Suppressor macrophage treated with lipopolysaccharide for 4 hours (primary cell): ENCODE data around the gene TTYH2.
"Not testable (repeated sequence)": the region's sequence is repeated elsewhere in the genome, so short reads cannot be mapped to it uniquely, and the experiment has no call there.

ENCODE experiments used
- DNase-seq: peaks from one replicate; pipeline ENCODE4 v3.0.0-alpha.2; 2020

The TTYH2 gene

GRCh38 chr17:74268558-74268957 is 55.2 kb downstream of the TTYH2 start:
- DNase-seq, result no peak

GRCh38 chr17:74270333-74270732 is 57.0 kb downstream of the TTYH2 start:
- DNase-seq, result no peak

GRCh38 chr17:74271281-74271680 is 57.9 kb downstream of the TTYH2 start:
- no peak for DNase-seq

- no peak for DNase-seq
Measured at GRCh38 chr17:74271901-74272561, 58.7 kb downstream of the TTYH2 start.

- no peak for DNase-seq
Measured at GRCh38 chr17:74272731-74273201, 59.4 kb downstream of the TTYH2 start.

- no peak for DNase-seq
Measured at GRCh38 chr17:74274060-74274708, 60.8 kb downstream of the TTYH2 start, which contains the start of gene DNAI2. TSS of gene DNAI2 (plus strand) at chr17:74274234. CDS start at chr17:74281818, 7,584 bp downstream.

- no peak for DNase-seq
Measured at GRCh38 chr17:74274709-74275340, 61.5 kb downstream of the TTYH2 start.

- no peak for DNase-seq
Measured at GRCh38 chr17:74276051-74276476, 62.7 kb downstream of the TTYH2 start.

- peak; percentile 77 for DNase-seq
Measured at GRCh38 chr17:74276541-74277009, 63.2 kb downstream of the TTYH2 start.

GRCh38 chr17:74277935-74278334 is 64.6 kb downstream of the TTYH2 start:
- no peak for DNase-seq

- DNase-seq, result not testable (repeated sequence)
Measured at GRCh38 chr17:74279617-74280016, 66.2 kb downstream of the TTYH2 start.

- DNase-seq, result peak; percentile 96
Measured at GRCh38 chr17:74280093-74280513, 66.7 kb downstream of the TTYH2 start.

- DNase-seq, result no peak
Measured at GRCh38 chr17:74281799-74282198, 68.4 kb downstream of the TTYH2 start.

- DNase-seq, result not testable (repeated sequence)
Measured at GRCh38 chr17:74282274-74282586, 68.9 kb downstream of the TTYH2 start.

GRCh38 chr17:74282587-74283370 is 69.4 kb downstream of the TTYH2 start:
- DNase-seq, result peak; percentile 91

GRCh38 chr17:74283371-74283673 is 70.0 kb downstream of the TTYH2 start:
- no peak for DNase-seq

- no peak for DNase-seq
Measured at GRCh38 chr17:74287031-74287602, 73.7 kb downstream of the TTYH2 start.

- peak; percentile 65 for DNase-seq
Measured at GRCh38 chr17:74288785-74289184, 75.4 kb downstream of the TTYH2 start.

GRCh38 chr17:74289688-74290087 is 76.3 kb downstream of the TTYH2 start:
- DNase-seq, result peak; percentile 56

GRCh38 chr17:74290340-74290739 is 77.0 kb downstream of the TTYH2 start:
- DNase-seq, result no peak

- DNase-seq, result no peak
Measured at GRCh38 chr17:74292495-74292894, 79.1 kb downstream of the TTYH2 start.

- no peak for DNase-seq
Measured at GRCh38 chr17:74295625-74296547, 82.5 kb downstream of the TTYH2 start.
